Coronary artery (tissue), 2 donors: Measurements from ENCODE around the gene DDX24.

Experiments used
- DNase-seq: peaks from one replicate; pipeline ENCODE4 v3.0.0-alpha.2; 2017; ENCODE audit warnings: low spot score
- H3K27ac ChIP-seq, 2 donors: fragments of 200-600 bp; sonication (generic); one replicate each; pipeline ENCODE4 v1.5.1; 2016 to 2019
- H3K4me3 ChIP-seq: fragments of 200-600 bp; sonication (generic); 2 replicates; pipeline ENCODE4 v1.5.1; 2016; ENCODE audit warnings: mild to moderate bottlenecking, moderate library complexity
- CTCF ChIP-seq: fragments of 200-600 bp; sonication (generic); IDR thresholded peaks from one replicate; pipeline ENCODE4 v1.5.1; 2019; ENCODE audit warnings: antibody characterized with exemption

DDX24 gene

DNA sequence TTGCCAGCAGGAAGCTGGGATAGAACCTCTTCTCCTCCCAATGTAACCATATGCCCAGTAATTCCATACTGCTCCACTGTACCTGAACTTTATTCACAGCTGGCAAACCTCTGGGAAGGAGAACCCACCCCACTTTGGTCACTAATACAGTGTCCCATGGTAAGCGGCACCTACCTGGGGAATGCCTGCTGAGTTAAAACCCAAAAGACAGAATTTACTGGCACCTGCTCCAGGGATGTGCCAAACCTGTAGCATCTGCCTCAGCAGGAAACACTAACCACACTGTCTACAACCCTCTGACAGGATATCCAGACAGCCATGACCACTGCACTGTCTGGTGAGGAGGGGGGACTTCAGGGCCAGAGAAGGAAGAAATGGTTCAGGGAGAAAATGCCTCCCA is 26.6 kb downstream of the DDX24 start:
- TF ChIP-seq CTCF = no peak
- peak; percentile 19 for DNase-seq
- Histone ChIP-seq H3K4me3 (no peak overlapping the region), H3K27ac (no peak overlapping the region)

GRCh38 chr14:94052662-94053061 is 28.3 kb downstream of the DDX24 start:
- no peak for DNase-seq
- TF ChIP-seq CTCF = no peak
- Histone ChIP-seq H3K27ac (no peak overlapping the region), H3K4me3 (no peak overlapping the region)

- TF ChIP-seq CTCF = no peak
- no peak for DNase-seq
- Histone ChIP-seq H3K4me3 (no peak overlapping the region), H3K27ac (no peak overlapping the region)
Observed at GRCh38 chr14:94052199-94052598, 28.8 kb downstream of the DDX24 start.

GRCh38 chr14:94051779-94052178 is 29.2 kb downstream of the DDX24 start:
- DNase-seq = peak; percentile 64
- no peak overlapping the region for H3K4me3 ChIP-seq
- H3K27ac ChIP-seq = no peak overlapping the region
- TF ChIP-seq CTCF = no peak

GRCh38 chr14:94051115-94051514 is 29.9 kb downstream of the DDX24 start:
- Histone ChIP-seq H3K27ac (no peak overlapping the region), H3K4me3 (no peak overlapping the region)
- DNase-seq = peak; percentile 73
- no peak for TF ChIP-seq CTCF

DNA sequence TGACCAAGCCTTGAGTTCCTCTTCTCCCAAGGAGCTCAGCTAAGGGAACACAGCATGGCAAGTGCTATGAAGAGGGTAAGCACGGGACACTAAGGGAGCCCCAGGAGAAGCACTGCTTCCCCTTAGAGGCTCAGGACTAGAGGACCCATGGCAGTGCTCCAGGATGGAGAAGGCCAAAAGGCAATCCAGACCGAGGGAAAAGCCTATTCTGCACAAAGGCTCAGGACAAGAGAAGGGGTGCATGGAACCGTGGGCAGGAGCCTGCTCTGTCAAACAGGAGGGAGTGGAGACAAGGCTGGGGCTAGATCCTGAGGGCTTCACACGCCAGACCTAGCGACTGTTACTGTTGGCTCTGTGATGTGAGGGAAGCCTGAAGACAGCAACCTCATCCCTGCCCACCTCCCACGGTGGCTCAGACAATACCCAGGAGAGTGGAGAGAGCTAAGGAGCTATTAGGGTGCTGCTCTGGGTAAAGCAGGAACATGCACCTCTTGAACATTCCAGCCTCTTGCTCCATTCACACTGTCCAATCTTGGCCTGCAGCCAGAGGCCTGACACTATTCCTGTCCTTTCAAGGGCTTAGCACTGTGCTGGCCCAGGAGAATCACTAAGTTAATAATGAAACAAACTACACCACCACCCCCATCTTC is 30.6 kb downstream of the DDX24 start:
- H3K4me3 ChIP-seq = no peak overlapping the region
- TF ChIP-seq CTCF = no peak
- DNase-seq = peak; percentile 57
- H3K27ac ChIP-seq = no peak overlapping the region

GRCh38 chr14:94049625-94050023 is 31.4 kb downstream of the DDX24 start:
- TF ChIP-seq CTCF = no peak
- Histone ChIP-seq H3K27ac (no peak overlapping the region), H3K4me3 (no peak overlapping the region)
- DNase-seq = peak; percentile 29
